NCI-H1092 treated with DMSO at 0.1 percent for 48 hours (cell line): ENCODE data around the gene ARHGEF26.

Experiments used
- DNase-seq: peaks from one replicate; lab custom pipeline; 2025; lab: John Stamatoyannopoulos, UW

ARHGEF26 gene

GRCh38 chr3:154252759-154253638, 131.8 kb downstream of the ARHGEF26 start:
- peak; percentile 56 for DNase-seq

GRCh38 chr3:154254527-154254926, 133.3 kb downstream of the ARHGEF26 start:
- no peak for DNase-seq

GRCh38 chr3:154273381-154273780, 152.2 kb downstream of the ARHGEF26 start:
- DNase-seq, result no peak

GRCh38 chr3:154274348-154274747, 153.2 kb downstream of the ARHGEF26 start:
- no peak for DNase-seq

- no peak for DNase-seq
These were observed 154.1 kb downstream of the ARHGEF26 start for GRCh38 chr3:154275292-154275691.

- no peak for DNase-seq
These were observed 154.8 kb downstream of the ARHGEF26 start for GRCh38 chr3:154275965-154276364.

- no peak for DNase-seq
These were observed 159.0 kb downstream of the ARHGEF26 start for GRCh38 chr3:154280161-154280560.

GRCh38 chr3:154285221-154285620, 164.0 kb downstream of the ARHGEF26 start:
- no peak for DNase-seq

GRCh38 chr3:154290187-154290586, 169.0 kb downstream of the ARHGEF26 start:
- no peak for DNase-seq

- no peak for DNase-seq
These were observed 172.8 kb downstream of the ARHGEF26 start for GRCh38 chr3:154294016-154294415.

GRCh38 chr3:154301561-154301960, 180.4 kb downstream of the ARHGEF26 start:
- no peak for DNase-seq

GRCh38 chr3:154304116-154304786, 183.1 kb downstream of the ARHGEF26 start:
- DNase-seq, result no peak

- no peak for DNase-seq
These were observed 183.7 kb downstream of the ARHGEF26 start for GRCh38 chr3:154304936-154305335.

- no peak for DNase-seq
These were observed 186.2 kb downstream of the ARHGEF26 start for GRCh38 chr3:154307363-154307762.
